Bronchial epithelial cell (primary cell): Measurements from ENCODE around the gene NET1. TPM values are rescaled to one million over a fixed set of nuclear protein-coding genes. Genes with fewer than 3 reads are reported as not detected.

Source experiments
- DNase-seq: peaks from one replicate; pipeline ENCODE4 v3.0.0-alpha.2; 2010; ENCODE audit warnings: low read depth
- FAIRE-seq: peaks from 2 replicates; lab custom pipeline; 2011; peaks lifted over from hg19 to GRCh38; lab: Jason Lieb, UNC
- H3K27me3 ChIP-seq: 2 replicates; pipeline ENCODE4 v1.5.1; 2011; ENCODE audit warnings: low read length; ENCODE audit not compliant: control insufficient read depth, insufficient read depth
- H3K36me3 ChIP-seq: 2 replicates; pipeline ENCODE4 v1.5.1; 2011; ENCODE audit warnings: low read length; ENCODE audit not compliant: control insufficient read depth, insufficient read depth
- H3K4me3 ChIP-seq: 2 replicates; pipeline ENCODE4 v1.5.1; 2011; ENCODE audit warnings: mild to moderate bottlenecking, low read depth, low read length, control low read depth
- total RNA-seq: library from RNA; depleted of rRNA; stranded (reverse); fragments of >200 nt; gene quantifications from 2 replicates; pipeline ENCODE4 v1.2.1, GENCODE V29; 2014
- TF ChIP-seq, protein P1 (sequence below): IDR thresholded peaks from 2 replicates; pipeline ENCODE4 v1.5.1; 2011; ENCODE audit warnings: mild to moderate bottlenecking, moderate library complexity, low read length, control low read depth, inconsistent platforms; ENCODE audit not compliant: insufficient read depth, severe bottlenecking

NET1 gene
- total RNA-seq, 1 donor from 2014 or later: 118 TPM

GRCh38 chr10:5434017-5434753 lies 21.8 kb downstream of the NET1 start:
- Histone ChIP-seq H3K36me3 (peaks cover 1% of the 10 kb centered on the region), H3K27me3 (no peaks in the 10 kb centered on the region), H3K4me3 (no peak overlapping the region)
- FAIRE-seq (peak; percentile 82), DNase-seq (peak; percentile 60)
- TF ChIP-seq, protein P1, sequence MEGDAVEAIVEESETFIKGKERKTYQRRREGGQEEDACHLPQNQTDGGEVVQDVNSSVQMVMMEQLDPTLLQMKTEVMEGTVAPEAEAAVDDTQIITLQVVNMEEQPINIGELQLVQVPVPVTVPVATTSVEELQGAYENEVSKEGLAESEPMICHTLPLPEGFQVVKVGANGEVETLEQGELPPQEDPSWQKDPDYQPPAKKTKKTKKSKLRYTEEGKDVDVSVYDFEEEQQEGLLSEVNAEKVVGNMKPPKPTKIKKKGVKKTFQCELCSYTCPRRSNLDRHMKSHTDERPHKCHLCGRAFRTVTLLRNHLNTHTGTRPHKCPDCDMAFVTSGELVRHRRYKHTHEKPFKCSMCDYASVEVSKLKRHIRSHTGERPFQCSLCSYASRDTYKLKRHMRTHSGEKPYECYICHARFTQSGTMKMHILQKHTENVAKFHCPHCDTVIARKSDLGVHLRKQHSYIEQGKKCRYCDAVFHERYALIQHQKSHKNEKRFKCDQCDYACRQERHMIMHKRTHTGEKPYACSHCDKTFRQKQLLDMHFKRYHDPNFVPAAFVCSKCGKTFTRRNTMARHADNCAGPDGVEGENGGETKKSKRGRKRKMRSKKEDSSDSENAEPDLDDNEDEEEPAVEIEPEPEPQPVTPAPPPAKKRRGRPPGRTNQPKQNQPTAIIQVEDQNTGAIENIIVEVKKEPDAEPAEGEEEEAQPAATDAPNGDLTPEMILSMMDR: peak; percentile 67

GRCh38 chr10:5435328-5435727 lies 23.0 kb downstream of the NET1 start:
- Histone ChIP-seq H3K4me3 (no peak overlapping the region), H3K36me3 (no peaks in the 10 kb centered on the region), H3K27me3 (no peaks in the 10 kb centered on the region)
- TF ChIP-seq, protein P1: no peak
- DNase-seq (no peak), FAIRE-seq (no peak)

DNA sequence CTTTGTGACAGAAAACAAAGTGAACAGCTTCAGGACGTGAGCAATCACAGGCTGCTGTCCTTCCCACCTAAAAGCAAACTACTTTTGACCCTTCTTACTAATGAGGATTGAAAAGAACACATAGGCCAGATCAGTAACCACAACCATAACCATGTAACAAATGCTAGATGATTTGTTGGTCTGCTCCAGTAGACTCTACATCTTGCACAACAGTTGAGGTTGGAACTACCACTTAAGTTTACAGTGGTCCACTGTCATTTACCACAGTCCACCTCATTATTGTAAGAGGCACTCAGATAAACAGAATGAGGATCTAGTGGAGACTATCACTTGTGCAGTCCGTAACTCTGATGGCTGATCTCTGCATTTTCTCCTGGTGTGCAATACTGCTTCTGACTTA lies 27.8 kb downstream of the NET1 start:
- DNase-seq: no peak
- Histone ChIP-seq H3K36me3 (no peaks in the 10 kb centered on the region), H3K27me3 (no peaks in the 10 kb centered on the region), H3K4me3 (no peak overlapping the region)
- FAIRE-seq: no peak
- TF ChIP-seq, protein P1: no peak

- no peak overlapping the region for H3K4me3 ChIP-seq
- no peaks in the 10 kb centered on the region for H3K36me3 ChIP-seq
- TF ChIP-seq, protein P1: no peak
- FAIRE-seq (no peak), DNase-seq (no peak)
- H3K27me3 ChIP-seq: no peaks in the 10 kb centered on the region
These were observed 28.7 kb downstream of the NET1 start for GRCh38 chr10:5441106-5441505.

GRCh38 chr10:5442065-5442989 lies 30.0 kb downstream of the NET1 start:
- TF ChIP-seq, protein P1: peak; percentile 45
- Histone ChIP-seq H3K27me3 (no peaks in the 10 kb centered on the region), H3K4me3 (no peak overlapping the region), H3K36me3 (no peaks in the 10 kb centered on the region)
- DNase-seq (peak; percentile 71), FAIRE-seq (no peak)
